Erythroblast (primary cell): ENCODE measurements around the gene DEPDC4.

Experiments
- GATA1 ChIP-seq: IDR thresholded peaks from 2 replicates; pipeline ENCODE4 v1.6.1; 2011; ENCODE audit warnings: low read depth, mild to moderate bottlenecking, control low read depth, low read length, moderate library complexity
- POLR2A ChIP-seq: IDR thresholded peaks from 2 replicates; pipeline ENCODE4 v1.6.1; 2011; ENCODE audit warnings: mild to moderate bottlenecking, low read length

DNA sequence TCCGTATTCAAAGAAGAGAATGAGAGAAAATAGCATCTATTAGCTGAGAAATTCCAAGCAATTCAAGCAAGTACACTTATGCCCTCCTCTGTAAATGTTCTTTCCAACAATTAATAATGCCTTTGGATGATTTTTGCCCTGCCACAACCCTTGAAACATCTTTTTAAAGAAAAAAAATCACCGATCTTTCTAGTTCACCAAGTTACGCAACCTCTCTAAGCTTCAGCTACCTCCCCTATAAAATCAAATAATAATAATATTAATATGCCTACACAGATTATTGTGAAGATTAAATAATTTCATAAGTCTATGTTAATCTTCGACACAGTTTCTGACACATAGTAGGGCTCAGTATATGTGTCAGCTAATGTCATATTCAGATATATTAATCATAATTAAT is 19.1 kb downstream of the DEPDC4 start:
- TF ChIP-seq POLR2A = no peak
- no peak for TF ChIP-seq GATA1
